GM19025 (cell line): ENCODE measurements around the gene FLOT2.
A peak's percentile ranks its signal among the peaks of the same experiment; 100 is the strongest.
"Not testable (repeated sequence)": the region's sequence is repeated elsewhere in the genome, so short reads cannot be mapped to it uniquely, and the experiment has no call there.

ENCODE experiments used
- ATAC-seq: cut with Tn5 transposase; IDR thresholded peaks from one replicate; pipeline ENCODE4 v1.9.1; 2021; ENCODE audit warnings: mild to moderate bottlenecking, low read depth, moderate library complexity; ENCODE audit not compliant: unreplicated experiment

FLOT2 gene

GRCh38 chr17:28853295-28853694 lies 44.2 kb downstream of the FLOT2 start:
- ATAC-seq: no peak

GRCh38 chr17:28849281-28849680 lies 48.3 kb downstream of the FLOT2 start:
- ATAC-seq: no peak

- not testable (repeated sequence) for ATAC-seq
These were observed 48.9 kb downstream of the FLOT2 start for GRCh38 chr17:28848667-28849066.

GRCh38 chr17:28846699-28847098 lies 50.8 kb downstream of the FLOT2 start:
- not testable (repeated sequence) for ATAC-seq

- ATAC-seq: no peak
These were observed 51.3 kb downstream of the FLOT2 start for GRCh38 chr17:28846231-28846630.

- no peak for ATAC-seq
These were observed 53.8 kb downstream of the FLOT2 start for GRCh38 chr17:28843816-28844148.

GRCh38 chr17:28842282-28843012 lies 55.1 kb downstream of the FLOT2 start, which contains the start of gene FAM222B:
Gene FAM222B, minus strand, starts transcription at chr17:28842790. Its CDS starts 76,123 bp downstream, at chr17:28766667.
- peak; percentile 88 for ATAC-seq

- no peak for ATAC-seq
These were observed 55.6 kb downstream of the FLOT2 start for GRCh38 chr17:28841901-28842281.

GRCh38 chr17:28839221-28839620 lies 58.3 kb downstream of the FLOT2 start:
- ATAC-seq: no peak

- ATAC-seq: not testable (repeated sequence)
These were observed 61.0 kb downstream of the FLOT2 start for GRCh38 chr17:28836541-28836940.

- ATAC-seq: no peak
These were observed 63.1 kb downstream of the FLOT2 start for GRCh38 chr17:28834420-28834819.
